GM13977 (cell line): ENCODE results near the gene TECRL.

Experiments used
- DNase-seq: peaks from one replicate; pipeline ENCODE4 v3.0.0; 2012; ENCODE audit warnings: low spot score
- in situ Hi-C: fragments of 300-500 bp; cut with MboI; formaldehyde crosslinking; loops from one replicate; pipeline ENCODE4 v1.12.0; 2022; ENCODE audit warnings: low sequenced_read_pairs, low pct_unique_long_range_greater_than_20kb, mixed read lengths, inconsistent platforms; ENCODE audit not compliant: unreplicated experiment
- TF ChIP-seq, protein P1 (sequence below): IDR thresholded peaks from 2 replicates; pipeline ENCODE4 v1.5.1; 2012; ENCODE audit warnings: mild to moderate bottlenecking, control low read depth; ENCODE audit not compliant: insufficient read depth; ENCODE audit errors: extremely low read depth, missing control alignments

TECRL gene

GRCh38 chr4:64399313-64400109 lies 9.7 kb downstream of the TECRL start:
- TF ChIP-seq, protein P1, sequence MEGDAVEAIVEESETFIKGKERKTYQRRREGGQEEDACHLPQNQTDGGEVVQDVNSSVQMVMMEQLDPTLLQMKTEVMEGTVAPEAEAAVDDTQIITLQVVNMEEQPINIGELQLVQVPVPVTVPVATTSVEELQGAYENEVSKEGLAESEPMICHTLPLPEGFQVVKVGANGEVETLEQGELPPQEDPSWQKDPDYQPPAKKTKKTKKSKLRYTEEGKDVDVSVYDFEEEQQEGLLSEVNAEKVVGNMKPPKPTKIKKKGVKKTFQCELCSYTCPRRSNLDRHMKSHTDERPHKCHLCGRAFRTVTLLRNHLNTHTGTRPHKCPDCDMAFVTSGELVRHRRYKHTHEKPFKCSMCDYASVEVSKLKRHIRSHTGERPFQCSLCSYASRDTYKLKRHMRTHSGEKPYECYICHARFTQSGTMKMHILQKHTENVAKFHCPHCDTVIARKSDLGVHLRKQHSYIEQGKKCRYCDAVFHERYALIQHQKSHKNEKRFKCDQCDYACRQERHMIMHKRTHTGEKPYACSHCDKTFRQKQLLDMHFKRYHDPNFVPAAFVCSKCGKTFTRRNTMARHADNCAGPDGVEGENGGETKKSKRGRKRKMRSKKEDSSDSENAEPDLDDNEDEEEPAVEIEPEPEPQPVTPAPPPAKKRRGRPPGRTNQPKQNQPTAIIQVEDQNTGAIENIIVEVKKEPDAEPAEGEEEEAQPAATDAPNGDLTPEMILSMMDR, result no peak
- no peak for DNase-seq
- in situ Hi-C loops, result no loop called here

DNA sequence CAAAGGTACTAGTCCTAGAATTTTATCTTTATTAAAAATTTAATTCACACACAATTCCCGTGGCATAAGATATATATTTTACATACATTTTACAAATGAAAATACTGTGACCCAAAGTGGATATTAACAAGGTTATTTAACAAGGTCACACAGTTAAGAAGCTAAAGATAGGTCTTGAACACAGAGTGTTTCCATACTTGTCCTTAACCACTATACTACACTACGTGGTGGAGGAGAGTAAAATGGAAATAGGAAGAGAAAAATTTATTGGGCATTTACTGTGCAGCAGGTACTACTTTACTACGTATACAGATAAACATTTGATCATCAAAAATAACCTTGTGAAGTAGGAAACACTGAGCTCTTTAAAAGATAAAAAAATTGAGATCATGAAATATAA lies 14.8 kb downstream of the TECRL start:
- TF ChIP-seq, protein P1, result no peak
- no peak for DNase-seq
- in situ Hi-C loops, result no loop called here

DNA sequence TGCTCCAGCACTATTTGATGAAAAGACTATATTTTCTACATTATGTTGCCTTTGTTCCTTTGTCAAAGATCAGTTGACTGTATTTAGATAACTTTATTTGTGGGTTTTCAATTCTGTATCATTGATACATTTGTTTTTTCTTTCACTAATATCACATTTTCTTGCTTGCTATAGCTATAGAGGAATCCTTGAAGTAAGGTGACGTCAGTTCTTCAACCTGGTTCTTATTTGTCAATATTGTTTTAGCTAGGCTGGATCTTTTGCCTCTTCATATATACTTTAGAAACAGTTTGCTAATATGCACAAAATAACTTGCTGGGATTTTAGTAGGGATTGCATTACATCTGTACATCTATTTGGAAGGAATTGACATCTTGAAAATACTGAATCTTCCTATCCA lies 21.0 kb downstream of the TECRL start:
- TF ChIP-seq, protein P1, result no peak
- in situ Hi-C loops, result no loop called here
- no peak for DNase-seq

DNA sequence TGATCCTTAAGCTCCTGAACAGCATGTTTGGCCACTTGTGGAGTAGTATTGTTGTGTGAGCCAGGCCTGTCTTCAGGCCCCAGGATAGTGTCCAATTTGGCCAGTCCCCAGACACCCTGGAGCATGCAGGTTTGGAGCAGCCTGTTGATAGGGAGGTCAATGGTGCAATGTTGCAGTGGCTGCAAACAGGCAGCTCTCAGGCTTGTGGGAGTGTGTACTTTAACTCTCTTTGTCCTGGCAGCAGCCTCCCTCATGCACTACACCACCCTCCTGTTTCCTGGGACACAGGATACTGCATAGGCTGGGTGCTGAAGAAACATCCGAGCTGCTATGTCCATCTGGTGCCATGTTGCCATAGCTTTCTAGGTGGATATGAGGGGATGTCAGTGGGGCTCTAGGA lies 24.0 kb downstream of the TECRL start:
- TF ChIP-seq, protein P1, result no peak
- in situ Hi-C loops, result no loop called here
- DNase-seq, result no peak

- in situ Hi-C loops, result no loop called here
- no peak for DNase-seq
- TF ChIP-seq, protein P1, result no peak
Measured at GRCh38 chr4:64384237-64385203, 24.7 kb downstream of the TECRL start.

DNA sequence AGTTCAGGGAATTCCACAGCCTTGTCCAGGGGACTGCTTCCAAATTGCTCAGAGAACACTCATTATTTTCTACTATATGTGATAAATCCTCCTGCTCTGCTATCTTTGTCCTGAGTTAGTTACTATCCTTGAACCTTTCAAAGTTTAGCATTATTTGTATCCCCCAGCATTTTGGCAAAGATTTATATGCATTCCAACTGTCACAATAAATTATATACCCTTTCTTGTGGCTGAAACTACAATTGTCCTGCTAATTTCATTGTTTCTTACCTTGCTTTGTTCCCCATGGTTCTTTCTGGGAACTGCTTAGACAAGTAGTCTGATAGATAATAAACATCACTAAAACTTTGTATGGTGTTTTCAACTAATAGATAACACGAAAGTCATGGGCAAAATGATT lies 40.5 kb downstream of the TECRL start:
- DNase-seq, result no peak
- in situ Hi-C loops, result no loop called here
- TF ChIP-seq, protein P1, result no peak
